ENCODE measurements around the gene TNRC6B. TPM values are rescaled to one million over a fixed set of nuclear protein-coding genes. Genes with fewer than 3 reads are reported as not detected.
A peak's percentile ranks its signal among the peaks of the same experiment; 100 is the strongest.
"Not testable (repeated sequence)": the region's sequence is repeated elsewhere in the genome, so short reads cannot be mapped to it uniquely, and the experiment has no call there.

The TNRC6B gene
- total RNA-seq, 1 donor from 2014 or later = 43.3 TPM

DNA sequence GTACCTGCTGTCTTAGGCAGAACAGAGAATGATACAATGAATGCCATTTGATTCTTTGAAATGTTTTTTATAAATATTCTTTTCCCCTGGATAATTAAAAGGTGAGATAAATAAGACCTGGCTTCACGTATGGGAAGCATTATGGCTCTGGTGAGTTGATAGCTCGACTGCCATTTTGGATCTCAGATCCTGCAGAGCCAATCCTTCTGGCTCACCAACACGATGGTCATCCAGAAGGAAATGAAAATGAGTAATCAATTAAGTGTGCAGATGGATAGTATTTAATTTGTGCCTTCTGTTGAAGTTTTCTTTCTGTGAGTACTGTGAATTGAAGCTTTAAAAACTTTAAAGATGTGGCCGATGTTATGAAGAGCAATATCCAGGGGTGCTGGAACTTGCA, 2.7 kb downstream of the TNRC6B start:
- intact Hi-C loops (cut with DNase I) = no loop called here
- DNase-seq (ENCODE audit: missing footprints) (no peak), ATAC-seq (no peak)

DNA sequence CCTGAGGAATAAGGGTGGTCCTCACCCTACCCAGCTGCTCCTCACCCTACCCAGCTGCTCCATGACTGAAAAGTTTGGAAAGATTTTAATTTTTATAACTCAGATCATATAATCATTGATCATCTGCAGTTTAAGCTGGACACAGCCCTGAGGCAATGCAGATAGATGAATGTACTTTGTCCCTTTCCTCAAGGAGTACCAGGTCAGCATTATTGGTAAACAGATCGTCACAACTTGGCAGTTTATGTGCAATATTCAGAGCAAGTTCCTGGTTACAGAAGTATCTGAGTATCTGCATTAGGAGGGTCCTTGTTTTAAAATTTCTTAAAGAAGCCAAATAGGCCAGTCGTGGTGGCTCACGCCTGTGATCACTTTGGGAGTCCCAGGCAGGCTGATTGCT, 3.6 kb downstream of the TNRC6B start:
- DNase-seq (ENCODE audit: missing footprints) (no peak), ATAC-seq (no peak)
- intact Hi-C loops (cut with DNase I) = no loop called here

DNA sequence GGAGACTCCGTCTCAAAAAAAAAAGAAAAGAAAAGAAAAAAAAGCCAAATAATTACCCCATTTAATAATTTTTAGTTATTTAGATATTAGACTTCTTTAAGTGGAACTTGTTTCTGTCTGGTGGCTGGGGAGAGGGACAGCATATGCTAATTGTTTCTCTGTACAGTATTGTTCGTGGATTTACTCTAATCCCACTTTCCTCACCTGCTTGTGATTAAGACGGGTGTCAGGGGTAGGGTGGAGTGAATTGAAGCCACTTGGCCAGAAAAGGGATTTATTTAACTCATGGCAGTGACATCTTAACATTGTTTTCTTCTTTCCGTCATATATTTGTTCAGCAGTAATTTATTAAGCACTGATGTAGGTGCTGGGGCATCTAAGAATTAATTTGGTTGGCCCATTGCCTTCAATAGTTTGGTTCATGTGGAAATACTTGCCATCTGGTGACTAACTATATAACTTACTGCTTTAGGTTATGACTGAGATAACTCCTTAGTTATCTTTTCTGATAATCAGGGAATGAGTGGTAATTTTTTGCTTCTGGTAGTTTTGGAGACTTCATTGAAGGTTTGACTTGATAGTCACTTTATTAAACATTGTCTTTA, 4.6 kb downstream of the TNRC6B start:
- intact Hi-C loops (cut with DNase I) = no loop called here
- DNase-seq (ENCODE audit: missing footprints) (no peak), ATAC-seq (no peak)

- DNase-seq (ENCODE audit: missing footprints) (no peak), ATAC-seq (peak; percentile 18)
- intact Hi-C loops (cut with DNase I) = no loop called here
Measured at GRCh38 chr22:40183029-40183581, 5.4 kb downstream of the TNRC6B start.

GRCh38 chr22:40183603-40184002, 5.9 kb downstream of the TNRC6B start:
- intact Hi-C loops (cut with DNase I); ATAC-seq; DNase-seq (ENCODE audit: missing footprints): not testable (repeated sequence)

DNA sequence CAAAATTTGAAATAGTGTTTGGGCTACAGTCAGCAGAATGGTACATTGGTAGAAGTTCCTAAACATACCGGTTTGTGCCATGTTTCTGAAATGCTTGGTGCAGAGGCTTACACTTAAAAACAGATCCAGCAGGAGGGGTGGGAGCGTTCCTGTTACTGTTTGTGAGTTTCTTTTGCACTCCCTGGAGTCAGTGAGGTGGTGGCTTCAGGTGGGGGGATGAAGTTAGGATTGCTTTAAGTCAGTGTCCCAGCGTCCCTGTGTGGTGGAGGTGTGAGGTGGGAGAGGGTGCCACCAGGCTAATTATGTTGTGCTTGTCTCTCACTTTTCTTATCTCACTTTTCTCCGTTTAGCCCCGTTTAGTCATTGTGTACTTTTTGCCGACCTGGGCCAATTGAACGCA, 9.7 kb downstream of the TNRC6B start:
- DNase-seq (ENCODE audit: missing footprints) = no peak
- no peak for ATAC-seq
- intact Hi-C loops (cut with DNase I) = no loop called here

- no peak for ATAC-seq
- no peak for DNase-seq (ENCODE audit: missing footprints)
- intact Hi-C loops (cut with DNase I) = loop anchor here (5.0 kb wide), 1 partner anchor 87 kb away; no protein-coding TSS in a partner anchor
Measured at GRCh38 chr22:40189997-40190396, 12.3 kb downstream of the TNRC6B start.

DNA sequence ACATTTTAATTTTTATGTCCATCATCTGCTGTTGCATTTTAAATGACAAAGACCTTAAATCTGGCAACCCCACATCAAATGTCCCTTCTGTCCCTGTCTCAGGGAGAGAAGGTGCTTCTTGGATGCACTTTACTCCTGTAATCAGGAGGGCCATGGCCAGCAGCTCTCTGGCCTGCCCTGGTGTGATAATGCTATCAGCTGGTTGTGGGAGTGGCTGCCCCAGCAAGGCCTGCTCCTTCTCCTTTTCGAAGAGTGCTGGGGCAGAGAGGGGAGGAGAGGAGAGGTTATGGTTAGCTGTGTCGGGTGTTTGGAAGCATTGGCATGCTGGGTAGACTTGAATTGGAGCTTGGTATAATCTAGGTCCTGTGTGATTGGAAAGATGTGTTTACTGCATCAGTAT, 12.8 kb downstream of the TNRC6B start:
- intact Hi-C loops (cut with DNase I) = loop anchor here (5.0 kb wide), 1 partner anchor 87 kb away; no protein-coding TSS in a partner anchor
- ATAC-seq = peak; percentile 65
- peak; percentile 71 for DNase-seq (ENCODE audit: missing footprints)

- DNase-seq (ENCODE audit: missing footprints) (no peak), ATAC-seq (no peak)
- intact Hi-C loops (cut with DNase I) = loop anchor here (5.0 kb wide), 1 partner anchor 84 kb away; no protein-coding TSS in a partner anchor
Measured at GRCh38 chr22:40193429-40194421, 16.0 kb downstream of the TNRC6B start.

- no peak for DNase-seq (ENCODE audit: missing footprints)
- intact Hi-C loops (cut with DNase I) = loop anchor here (5.0 kb wide), 2 partner anchors 43 to 83 kb away; no protein-coding TSS in a partner anchor
- no peak for ATAC-seq
Measured at GRCh38 chr22:40194656-40195055, 16.9 kb downstream of the TNRC6B start.

GRCh38 chr22:40196628-40197360, 19.1 kb downstream of the TNRC6B start:
- intact Hi-C loops (cut with DNase I) = loop anchor here (5.0 kb wide), 1 partner anchor 41 kb away; no protein-coding TSS in a partner anchor
- ATAC-seq (peak; percentile 23), DNase-seq (ENCODE audit: missing footprints) (no peak)

DNA sequence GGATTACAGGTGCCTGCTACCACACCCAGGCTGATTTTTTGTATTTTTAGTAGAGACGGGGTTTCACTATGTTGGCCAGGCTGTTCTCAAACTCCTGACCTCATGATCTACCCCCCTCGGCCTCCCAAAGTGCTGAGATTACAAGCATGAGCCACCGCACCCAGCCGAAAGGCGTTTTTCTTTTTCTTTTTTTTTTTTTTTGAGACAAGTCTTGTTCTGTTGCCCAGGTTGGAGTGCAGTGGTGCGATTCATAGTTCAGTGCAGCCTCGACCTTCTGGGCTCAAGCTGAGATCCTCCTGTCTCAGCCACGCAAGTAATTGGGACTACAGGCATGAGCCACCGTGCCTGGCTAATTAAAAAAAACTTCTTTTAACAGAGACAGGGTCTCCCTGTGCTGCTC, 19.7 kb downstream of the TNRC6B start:
- not testable (repeated sequence) for DNase-seq (ENCODE audit: missing footprints)
- peak; percentile 20 for ATAC-seq
- intact Hi-C loops (cut with DNase I) = loop anchor here (5.0 kb wide), 1 partner anchor 40 kb away; no protein-coding TSS in a partner anchor

DNA sequence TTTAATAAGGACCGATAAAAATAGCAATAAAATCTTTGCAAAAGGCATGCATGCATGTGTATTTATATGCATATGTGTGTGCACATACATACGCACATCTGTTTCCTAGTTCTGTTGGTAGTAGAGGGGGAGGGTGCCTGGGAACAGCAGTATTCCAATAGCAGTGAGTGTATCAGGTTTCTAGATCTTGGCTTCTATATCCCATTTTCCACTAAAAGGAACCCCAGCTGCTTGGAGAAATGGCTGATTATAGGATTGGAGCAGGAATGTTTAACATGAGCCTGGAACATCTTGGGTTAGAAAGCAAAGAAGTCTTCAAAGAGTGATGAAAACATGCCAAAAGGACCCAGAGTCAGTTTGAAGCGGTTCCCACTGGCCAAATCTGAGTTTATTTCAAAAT, 21.0 kb downstream of the TNRC6B start:
- intact Hi-C loops (cut with DNase I) = loop anchor here (5.0 kb wide), 1 partner anchor 39 kb away; no protein-coding TSS in a partner anchor
- ATAC-seq (no peak), DNase-seq (ENCODE audit: missing footprints) (no peak)

- no peak for DNase-seq (ENCODE audit: missing footprints)
- no peak for ATAC-seq
- intact Hi-C loops (cut with DNase I) = loop anchor here (5.0 kb wide), 1 partner anchor 38 kb away; no protein-coding TSS in a partner anchor
Measured at GRCh38 chr22:40199223-40199622, 21.5 kb downstream of the TNRC6B start.

GRCh38 chr22:40199852-40200251, 22.1 kb downstream of the TNRC6B start:
- no peak for ATAC-seq
- no peak for DNase-seq (ENCODE audit: missing footprints)
- intact Hi-C loops (cut with DNase I) = loop anchor here (5.0 kb wide), 1 partner anchor 37 kb away; no protein-coding TSS in a partner anchor

DNA sequence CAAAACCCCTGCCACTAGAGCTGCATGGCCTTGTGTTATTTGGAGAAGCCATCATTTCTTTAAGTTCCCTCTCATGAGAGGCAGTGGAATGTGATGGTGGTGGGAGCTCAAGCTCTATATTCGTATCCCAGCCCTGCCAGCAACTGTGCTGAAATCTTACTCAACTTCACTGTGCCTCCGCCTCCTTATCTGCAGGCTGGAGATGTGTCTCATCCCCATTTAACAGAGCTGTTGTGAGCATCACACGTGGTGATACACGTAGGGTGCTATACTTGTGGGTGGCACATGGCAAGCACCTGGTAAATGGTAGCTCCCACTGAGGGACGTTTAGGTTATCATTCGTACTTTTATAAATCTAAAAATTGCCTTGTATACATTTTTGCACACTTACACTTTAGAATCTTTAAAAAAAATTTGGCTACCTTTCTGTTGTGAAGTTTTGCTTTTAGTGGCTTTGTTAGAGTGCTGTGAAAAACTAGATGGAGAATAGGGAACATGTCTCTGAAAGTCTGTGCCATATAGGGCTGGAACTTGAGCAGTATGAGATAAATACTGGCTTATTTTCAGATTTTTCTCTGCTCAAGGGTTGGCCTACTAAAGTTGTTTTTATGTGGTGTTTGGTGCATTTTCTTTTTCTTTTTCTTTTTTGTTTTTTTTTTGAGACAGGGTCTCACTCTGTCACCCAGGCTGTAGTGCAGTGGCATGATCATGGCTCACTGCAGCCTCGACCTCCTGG, 23.2 kb downstream of the TNRC6B start:
- ATAC-seq (no peak), DNase-seq (ENCODE audit: missing footprints) (no peak)
- intact Hi-C loops (cut with DNase I) = no loop called here

- DNase-seq (ENCODE audit: missing footprints) (no peak), ATAC-seq (no peak)
- intact Hi-C loops (cut with DNase I) = no loop called here
Measured at GRCh38 chr22:40202225-40202944, 24.7 kb downstream of the TNRC6B start.

Measured in Right ventricle myocardium inferior (tissue), 1 donor.